Inflammatory macrophage (primary cell): Measurements from ENCODE around the gene MXRA7.
A peak's percentile ranks its signal among the peaks of the same experiment; 100 is the strongest.

ENCODE experiments used
- DNase-seq, 2 donors: peaks; one replicate each; pipeline ENCODE4 v3.0.0-alpha.2; 2020 to 2022

Gene MXRA7

GRCh38 chr17:76676629-76677028 lies 34.1 kb downstream of the MXRA7 start:
- DNase-seq: no peak

DNA sequence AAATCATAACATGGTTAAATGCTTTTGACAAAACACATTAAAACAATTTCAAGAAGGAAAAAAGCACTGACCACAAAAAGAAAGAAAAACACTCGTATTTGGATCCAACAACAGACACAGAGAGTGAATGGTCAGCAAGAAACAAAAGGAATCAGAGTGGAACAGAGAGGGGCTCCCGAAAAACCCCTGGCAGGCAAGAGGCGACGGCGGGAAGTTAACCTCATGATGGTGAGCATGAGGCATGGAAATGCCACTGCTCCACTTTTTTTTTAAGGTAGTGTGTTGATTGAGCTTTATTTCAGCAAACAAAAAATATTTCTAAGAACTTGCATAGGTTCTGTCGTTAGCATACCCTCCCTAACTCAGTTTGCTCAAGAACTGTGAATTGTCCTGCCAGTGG lies 35.1 kb downstream of the MXRA7 start:
- DNase-seq: no peak

DNA sequence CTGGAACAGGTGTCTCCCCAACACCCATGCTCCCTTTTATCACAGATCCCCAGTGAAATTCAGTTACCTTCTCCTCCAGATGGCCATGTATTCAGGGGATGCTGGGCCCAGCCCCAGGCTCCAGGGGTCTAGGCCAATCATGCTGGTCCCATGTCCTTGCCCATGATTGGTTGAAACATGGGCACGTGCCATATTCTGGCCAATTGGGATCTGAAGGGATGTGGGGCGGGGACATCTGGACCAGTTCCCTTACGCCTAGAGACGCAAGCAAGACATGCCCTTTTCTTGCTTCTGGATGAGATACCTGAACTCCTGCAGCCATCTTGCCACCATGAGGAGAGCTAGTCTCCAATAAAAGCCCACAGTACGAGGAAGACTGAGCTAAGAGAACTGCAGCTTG lies 36.2 kb downstream of the MXRA7 start:
- DNase-seq: no peak

DNA sequence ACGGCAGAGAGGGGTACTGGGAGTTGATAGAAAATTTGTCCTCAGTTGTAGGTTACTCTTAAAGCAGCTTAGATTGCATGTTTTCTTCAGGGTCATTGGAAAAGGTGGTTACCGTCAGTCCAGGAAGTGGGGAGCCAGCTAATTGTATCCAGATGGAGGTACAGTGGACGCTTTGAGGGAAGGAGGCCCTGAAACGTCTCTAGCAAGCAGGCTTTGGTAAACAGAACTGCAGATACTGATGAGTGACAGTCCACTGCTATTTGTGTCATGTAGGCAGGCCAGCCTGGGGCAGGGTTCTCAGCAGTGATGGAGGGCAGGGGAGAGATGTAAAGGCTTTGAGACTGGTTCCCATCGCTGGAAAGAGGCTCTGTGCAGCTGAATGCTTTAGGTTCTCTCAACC lies 37.0 kb downstream of the MXRA7 start:
- DNase-seq: no peak

DNA sequence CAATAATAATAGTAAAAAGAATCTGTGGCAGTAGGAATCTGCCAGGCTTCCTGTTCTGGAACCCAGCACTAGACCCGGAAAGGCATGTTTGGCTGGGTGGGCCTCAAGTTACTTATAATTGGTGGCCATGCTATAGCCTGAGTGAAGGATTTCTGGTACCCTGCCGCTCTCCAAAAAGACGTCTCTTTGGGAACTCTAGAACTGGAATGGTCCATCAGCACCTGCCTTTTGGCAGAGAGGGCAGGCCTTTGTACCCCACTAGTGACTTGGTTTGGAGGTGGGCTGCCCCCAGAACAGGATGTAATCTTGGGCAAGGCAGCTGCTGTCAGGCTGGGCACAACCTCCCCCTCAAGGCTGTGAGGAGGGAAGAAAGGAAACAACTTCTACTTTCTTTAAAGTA lies 37.9 kb downstream of the MXRA7 start:
- DNase-seq: no peak

- DNase-seq: no peak
Observed at GRCh38 chr17:76672270-76672851, 38.4 kb downstream of the MXRA7 start.

DNA sequence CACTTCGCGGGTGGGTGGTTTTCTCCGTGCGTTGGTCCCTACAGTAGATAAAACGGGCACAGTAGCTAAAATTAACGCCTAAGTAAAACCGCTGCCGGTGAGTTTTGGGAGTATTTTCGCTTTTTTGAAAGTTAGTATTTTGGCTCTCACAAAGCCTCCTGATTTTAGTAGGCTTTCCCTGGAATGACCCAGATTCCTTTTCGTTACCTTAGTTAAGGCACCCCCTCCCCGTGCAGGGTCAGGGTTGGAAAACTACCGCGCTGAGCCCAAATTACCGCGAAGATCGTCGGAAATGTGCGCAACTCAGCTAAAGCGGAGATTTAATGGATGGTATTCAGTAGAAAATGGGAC lies 38.9 kb downstream of the MXRA7 start:
- no peak for DNase-seq

GRCh38 chr17:76671123-76671911 lies 39.4 kb downstream of the MXRA7 start:
- peak; percentile 100 for DNase-seq

DNA sequence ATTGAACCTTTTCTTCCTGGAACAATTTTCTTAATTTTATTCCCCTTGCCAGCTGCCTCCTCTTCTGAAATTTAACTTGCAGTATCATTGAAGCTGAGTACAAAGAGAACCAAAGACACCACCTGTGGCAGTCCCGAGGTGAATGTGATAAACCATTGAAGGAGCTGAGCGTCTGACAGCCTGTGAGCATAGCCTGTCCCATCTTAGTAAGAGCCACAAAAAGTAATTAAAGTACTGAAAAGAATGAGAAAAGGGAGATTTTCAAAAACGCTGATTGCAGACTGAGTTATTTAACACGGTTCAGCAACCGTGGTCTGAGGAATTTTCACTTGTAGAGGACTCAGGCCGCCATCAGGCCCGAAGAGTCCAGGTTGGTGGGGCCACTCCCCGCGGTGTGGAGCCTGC lies 40.0 kb downstream of the MXRA7 start:
- DNase-seq: no peak

DNA sequence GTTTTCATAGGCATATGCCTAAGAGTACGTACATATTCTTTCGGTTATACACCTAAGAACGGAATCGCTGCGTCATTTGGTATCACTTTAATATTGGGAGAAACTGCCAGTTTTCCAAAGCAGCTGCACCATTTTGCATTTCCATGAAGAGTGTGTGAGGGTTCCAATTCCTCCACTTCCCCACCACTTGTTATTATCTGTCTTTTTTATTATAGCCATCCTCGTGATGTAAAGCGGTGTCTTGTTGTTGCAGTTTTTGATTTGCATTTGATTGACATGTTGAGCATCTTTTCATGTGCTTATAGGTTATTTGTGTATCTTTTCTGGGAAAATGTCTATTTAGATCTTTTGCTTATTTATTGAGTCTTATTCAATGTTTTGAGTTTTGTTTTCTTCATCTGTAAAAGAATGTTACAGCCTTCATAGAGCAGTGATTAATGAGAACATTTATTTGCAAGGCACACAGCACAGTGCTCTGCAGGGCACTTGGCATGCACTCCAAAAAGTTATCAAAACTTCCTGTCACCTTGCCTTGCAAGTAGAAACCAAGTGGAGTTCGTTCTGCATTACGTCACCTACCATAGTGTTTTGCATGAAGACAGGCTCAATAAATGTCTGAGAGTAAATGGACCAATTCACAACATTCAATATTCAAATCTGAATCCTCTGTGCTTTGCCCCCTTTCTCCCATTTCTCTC lies 40.6 kb downstream of the MXRA7 start:
- DNase-seq: no peak

- no peak for DNase-seq
Observed at GRCh38 chr17:76667786-76668453, 42.8 kb downstream of the MXRA7 start.

- DNase-seq: no peak
Observed at GRCh38 chr17:76667491-76667755, 43.3 kb downstream of the MXRA7 start.

DNA sequence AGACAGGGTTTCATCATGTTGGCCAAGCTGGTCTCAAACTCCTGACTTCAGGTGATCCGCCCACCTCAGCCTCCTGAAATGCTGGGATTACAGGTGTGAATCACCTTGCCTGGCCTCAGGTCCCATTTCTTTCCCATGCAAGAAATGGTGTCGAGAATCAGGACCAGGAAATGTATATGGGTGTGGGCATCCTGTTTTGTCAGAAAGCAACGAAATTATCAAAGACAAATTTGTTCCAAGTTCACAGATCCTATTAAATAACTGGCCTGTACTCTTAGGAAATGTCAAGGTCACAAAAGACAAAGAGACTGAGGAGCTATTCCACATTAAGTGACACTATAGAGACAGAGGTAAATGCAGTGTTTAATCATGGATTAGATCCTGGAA lies 50.1 kb downstream of the MXRA7 start:
- no peak for DNase-seq

DNA sequence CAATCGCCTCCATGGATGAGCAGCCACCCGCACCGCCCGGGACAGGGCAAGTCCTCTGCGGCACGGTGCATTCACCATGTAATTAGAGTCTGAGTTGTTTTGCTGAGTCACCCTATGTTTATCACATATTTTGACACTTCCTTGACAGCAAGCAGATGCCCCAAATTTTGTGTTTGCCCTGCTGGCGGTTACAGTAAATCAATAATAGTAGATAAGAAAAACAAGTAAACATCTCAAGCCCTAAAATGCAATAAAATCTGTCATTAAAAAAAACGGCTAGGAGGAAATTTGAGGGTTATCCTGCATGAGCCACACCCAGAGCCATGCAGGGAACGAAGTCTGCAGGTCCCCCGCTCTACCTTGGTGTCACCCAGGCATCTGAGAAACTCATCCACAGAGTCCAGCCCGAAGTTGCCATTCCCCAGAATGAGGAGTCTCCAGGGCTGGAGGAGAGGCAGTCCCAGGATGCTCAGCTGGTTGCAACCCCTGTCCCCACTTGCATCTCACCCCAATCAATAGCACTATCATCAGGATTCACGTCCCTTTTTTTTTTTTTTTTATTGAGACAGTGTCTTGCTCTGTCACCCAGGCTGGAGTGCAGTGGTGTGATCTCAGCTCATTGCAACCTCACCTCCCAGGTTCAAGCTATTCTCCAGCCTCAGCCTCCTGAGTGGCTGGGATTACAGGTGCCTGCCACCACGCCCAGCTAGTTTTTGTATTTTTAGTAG lies 50.7 kb downstream of the MXRA7 start:
- peak; percentile 15 to 26 for DNase-seq

- no peak for DNase-seq
Observed at GRCh38 chr17:76658242-76658662, 52.5 kb downstream of the MXRA7 start.

DNA sequence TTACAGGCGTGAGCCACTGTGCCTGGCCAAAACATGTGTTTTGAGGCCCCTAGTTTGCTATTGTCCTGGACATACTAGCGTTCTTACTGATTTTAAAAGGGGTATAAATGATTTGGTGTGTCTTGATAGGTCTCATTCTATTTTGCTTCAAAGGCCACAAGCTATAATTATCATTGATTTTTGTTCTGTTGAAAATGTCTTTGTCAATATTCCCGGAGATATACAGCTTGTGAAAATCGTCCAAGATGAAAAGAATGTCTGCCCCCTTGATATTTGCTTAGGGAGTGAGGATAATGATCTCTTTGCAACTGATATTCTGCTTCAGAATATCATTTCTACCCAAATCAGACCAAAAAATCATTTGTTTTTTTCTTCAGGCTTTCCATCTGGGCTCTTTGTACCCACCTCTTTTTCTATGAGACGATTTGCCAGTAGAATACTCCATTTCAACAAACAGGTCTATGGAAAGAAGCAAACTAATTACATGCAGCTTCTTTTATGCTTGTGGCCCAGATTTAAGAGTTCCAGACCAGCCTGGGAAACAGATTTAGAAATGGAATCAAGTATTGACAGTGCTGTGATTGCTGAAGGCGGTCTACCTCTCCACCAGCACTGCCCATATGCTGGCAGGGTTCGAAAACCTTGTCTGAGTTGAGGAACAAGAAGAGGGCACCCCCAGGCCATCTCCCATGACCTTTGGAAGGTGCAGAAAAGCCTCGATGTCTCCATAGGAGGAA lies 53.1 kb downstream of the MXRA7 start:
- DNase-seq: no peak

GRCh38 chr17:76654408-76654807 lies 56.4 kb downstream of the MXRA7 start:
- no peak for DNase-seq

DNA sequence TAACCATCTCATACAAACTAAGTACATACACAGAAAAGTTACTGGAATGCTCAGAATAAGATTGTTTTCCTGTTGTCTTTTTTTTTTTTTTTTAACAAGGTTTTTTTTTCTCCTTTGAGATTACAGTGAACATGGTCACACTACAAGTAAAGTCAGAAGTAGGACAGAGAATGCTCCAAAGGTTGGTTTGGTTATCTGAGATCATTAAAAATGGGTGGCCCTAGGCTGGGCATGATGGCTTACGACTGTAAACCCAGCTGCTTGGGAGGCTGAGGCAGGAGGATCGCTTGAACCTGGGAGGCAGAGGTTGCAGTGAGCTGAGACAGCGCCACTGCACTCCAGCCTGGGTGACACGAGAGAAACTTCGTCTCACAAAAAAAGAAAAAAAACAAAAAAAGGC lies 60.3 kb downstream of the MXRA7 start:
- DNase-seq: no peak

DNA sequence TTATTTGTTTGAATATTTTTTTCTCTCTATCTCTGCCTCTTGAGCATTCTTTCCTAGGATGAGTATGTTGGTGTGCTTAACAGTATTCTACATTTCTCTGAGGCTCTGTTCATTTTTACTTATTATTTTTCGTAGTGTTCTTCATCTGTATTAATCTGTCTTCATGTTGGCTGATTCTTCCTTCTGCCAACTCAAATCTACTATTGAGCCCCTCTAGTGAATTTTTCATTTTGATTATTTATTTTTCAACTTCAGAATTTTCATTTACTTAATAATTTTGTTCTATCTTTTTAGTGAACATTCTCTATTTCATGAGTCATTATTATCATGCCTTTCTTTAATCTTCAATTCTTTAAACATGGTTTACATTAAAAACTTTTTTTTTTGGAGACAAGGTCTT lies 64.1 kb downstream of the MXRA7 start:
- DNase-seq: no peak

- DNase-seq: no peak
Observed at GRCh38 chr17:76645481-76645880, 65.3 kb downstream of the MXRA7 start.

DNA sequence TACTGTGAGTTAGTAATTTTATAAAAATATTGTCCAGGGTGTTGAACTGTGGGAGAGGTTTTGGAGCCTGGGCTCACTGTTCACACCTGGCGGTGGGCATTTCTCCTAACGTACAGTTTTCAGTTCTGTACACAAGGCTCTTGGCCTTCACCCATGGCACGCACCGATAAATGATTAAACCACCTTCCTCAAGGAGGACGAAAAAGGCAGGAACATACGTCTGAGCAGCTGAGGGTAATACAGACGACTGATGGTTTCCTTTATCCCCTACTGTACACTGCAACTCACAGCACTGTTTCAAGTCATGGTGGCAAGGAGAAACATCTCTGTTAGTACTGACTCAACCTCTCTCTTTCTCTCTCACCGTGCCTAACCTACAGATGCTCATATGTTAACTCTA lies 65.8 kb downstream of the MXRA7 start:
- no peak for DNase-seq

- no peak for DNase-seq
Observed at GRCh38 chr17:76643553-76644148, 67.1 kb downstream of the MXRA7 start, which contains the start of gene ST6GALNAC1. ST6GALNAC1 (minus strand) TSS chr17:76643757; CDS start chr17:76643638, 119 bp downstream.
